ENCODE measurements around the gene NFIA.

GRCh38 chr1:61056573-61057439, 25.6 kb upstream of the NFIA start:
- no peak for TF ChIP-seq CTCF (conservative IDR thresholded peaks at IDR 0.05 in 1 of 2, IDR thresholded peaks at IDR 0.05 in 1 of 2; ENCODE audit: low read depth in 1 of 2, low read length in 2 of 2)
- no peak for TF ChIP-seq EZH2 (IDR thresholded peaks at IDR 0.05; ENCODE audit: low read length, missing control alignments)

Data from fibroblast of lung (primary cell).